ENCODE data around the gene RMDN2. TPM values are rescaled to one million over a fixed set of nuclear protein-coding genes. Genes with fewer than 3 reads are reported as not detected.

RMDN2 gene
- total RNA-seq, 1 donor from 2014 or later, result 2.3 TPM

- DNase-seq (ENCODE audit: extremely low read depth, low read depth, low spot score), result no peak
These were observed 27.6 kb upstream of the RMDN2 start for GRCh38 chr2:37897511-37897910.

GRCh38 chr2:37898448-37898847 lies 26.6 kb upstream of the RMDN2 start:
- DNase-seq (ENCODE audit: extremely low read depth, low read depth, low spot score), result no peak

GRCh38 chr2:37902991-37903390 lies 22.1 kb upstream of the RMDN2 start:
- no peak for DNase-seq (ENCODE audit: extremely low read depth, low read depth, low spot score)

- DNase-seq (ENCODE audit: extremely low read depth, low read depth, low spot score), result no peak
These were observed 20.7 kb upstream of the RMDN2 start for GRCh38 chr2:37904425-37904824.

GRCh38 chr2:37904993-37905392 lies 20.1 kb upstream of the RMDN2 start:
- DNase-seq (ENCODE audit: extremely low read depth, low read depth, low spot score), result no peak

- DNase-seq (ENCODE audit: extremely low read depth, low read depth, low spot score), result no peak
These were observed 19.0 kb upstream of the RMDN2 start for GRCh38 chr2:37906131-37906530.

GRCh38 chr2:37907501-37908225 lies 17.4 kb upstream of the RMDN2 start:
- no peak for DNase-seq (ENCODE audit: extremely low read depth, low read depth, low spot score)

- no peak for DNase-seq (ENCODE audit: extremely low read depth, low read depth, low spot score)
These were observed 13.7 kb upstream of the RMDN2 start for GRCh38 chr2:37911296-37911873.

GRCh38 chr2:37912056-37912455 lies 13.0 kb upstream of the RMDN2 start:
- DNase-seq (ENCODE audit: extremely low read depth, low read depth, low spot score), result no peak

GRCh38 chr2:37912616-37913015 lies 12.5 kb upstream of the RMDN2 start:
- DNase-seq (ENCODE audit: extremely low read depth, low read depth, low spot score), result no peak

GRCh38 chr2:37914340-37914739 lies 10.7 kb upstream of the RMDN2 start:
- no peak for DNase-seq (ENCODE audit: extremely low read depth, low read depth, low spot score)

- no peak for DNase-seq (ENCODE audit: extremely low read depth, low read depth, low spot score)
These were observed 9.3 kb upstream of the RMDN2 start for GRCh38 chr2:37915773-37916172.

- no peak for DNase-seq (ENCODE audit: extremely low read depth, low read depth, low spot score)
These were observed 8.5 kb upstream of the RMDN2 start for GRCh38 chr2:37916512-37917082.

GRCh38 chr2:37917281-37918228 lies 7.5 kb upstream of the RMDN2 start:
- DNase-seq (ENCODE audit: extremely low read depth, low read depth, low spot score), result no peak

- DNase-seq (ENCODE audit: extremely low read depth, low read depth, low spot score), result no peak
These were observed 6.3 kb upstream of the RMDN2 start for GRCh38 chr2:37918742-37919186.

GRCh38 chr2:37919631-37920032 lies 5.5 kb upstream of the RMDN2 start:
- no peak for DNase-seq (ENCODE audit: extremely low read depth, low read depth, low spot score)

GRCh38 chr2:37920570-37920969 lies 4.5 kb upstream of the RMDN2 start:
- no peak for DNase-seq (ENCODE audit: extremely low read depth, low read depth, low spot score)

- no peak for DNase-seq (ENCODE audit: extremely low read depth, low read depth, low spot score)
These were observed 3.3 kb upstream of the RMDN2 start for GRCh38 chr2:37921781-37922180.

- DNase-seq (ENCODE audit: extremely low read depth, low read depth, low spot score), result no peak
These were observed 1.6 kb upstream of the RMDN2 start for GRCh38 chr2:37923308-37924055.

GRCh38 chr2:37926635-37927034 lies 1.5 kb downstream of the RMDN2 start:
- no peak for DNase-seq (ENCODE audit: extremely low read depth, low read depth, low spot score)
